Stimulated activated CD4-positive, alpha-beta T cell treated with anti-CD3 and anti-CD28 coated beads, Interleukin-12 subunit alpha, Interleukin-12 subunit beta, amount 100 ng/mL, for 48 hours (primary cell): ENCODE measurements around the gene TMEM69.
"Not testable (repeated sequence)": the region's sequence is repeated elsewhere in the genome, so short reads cannot be mapped to it uniquely, and the experiment has no call there.

ENCODE experiments used
- DNase-seq, 3 donors: peaks; one replicate each; pipeline ENCODE4 v3.0.0-alpha.2; 2020; ENCODE audit warnings: low read depth in 2 of 3, low spot score in 1 of 3

Gene TMEM69

GRCh38 chr1:45730780-45731319 is 42.9 kb downstream of the TMEM69 start:
- DNase-seq = no peak

- DNase-seq = no peak
Observed at GRCh38 chr1:45739137-45739536, 51.2 kb downstream of the TMEM69 start.

GRCh38 chr1:45739641-45740156 is 51.7 kb downstream of the TMEM69 start:
- not testable (repeated sequence) for DNase-seq
